Measurements from ENCODE around the gene MRPL55.

DNA sequence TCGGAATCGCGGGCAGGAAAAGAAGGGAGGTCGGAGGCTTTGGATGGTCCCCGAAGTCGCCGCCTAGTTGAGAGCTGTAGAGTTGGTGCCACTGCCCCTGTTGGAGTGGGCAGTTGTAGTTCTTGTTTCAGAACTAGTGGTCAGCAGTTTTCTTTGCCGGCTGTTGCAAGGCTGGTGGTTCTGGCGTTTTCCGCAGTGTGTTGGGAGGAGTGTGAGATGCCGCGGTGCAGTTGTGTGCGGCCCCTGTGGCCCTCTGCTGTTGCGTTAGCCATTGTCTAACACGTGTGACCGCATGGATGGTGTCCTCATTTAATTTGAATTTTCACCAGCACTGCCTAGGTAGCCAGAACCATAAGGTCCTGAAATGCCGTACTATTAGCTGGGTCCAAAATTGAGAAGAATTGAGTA, 25.2 kb downstream of the MRPL55 start:
- TF ChIP-seq, protein P1, sequence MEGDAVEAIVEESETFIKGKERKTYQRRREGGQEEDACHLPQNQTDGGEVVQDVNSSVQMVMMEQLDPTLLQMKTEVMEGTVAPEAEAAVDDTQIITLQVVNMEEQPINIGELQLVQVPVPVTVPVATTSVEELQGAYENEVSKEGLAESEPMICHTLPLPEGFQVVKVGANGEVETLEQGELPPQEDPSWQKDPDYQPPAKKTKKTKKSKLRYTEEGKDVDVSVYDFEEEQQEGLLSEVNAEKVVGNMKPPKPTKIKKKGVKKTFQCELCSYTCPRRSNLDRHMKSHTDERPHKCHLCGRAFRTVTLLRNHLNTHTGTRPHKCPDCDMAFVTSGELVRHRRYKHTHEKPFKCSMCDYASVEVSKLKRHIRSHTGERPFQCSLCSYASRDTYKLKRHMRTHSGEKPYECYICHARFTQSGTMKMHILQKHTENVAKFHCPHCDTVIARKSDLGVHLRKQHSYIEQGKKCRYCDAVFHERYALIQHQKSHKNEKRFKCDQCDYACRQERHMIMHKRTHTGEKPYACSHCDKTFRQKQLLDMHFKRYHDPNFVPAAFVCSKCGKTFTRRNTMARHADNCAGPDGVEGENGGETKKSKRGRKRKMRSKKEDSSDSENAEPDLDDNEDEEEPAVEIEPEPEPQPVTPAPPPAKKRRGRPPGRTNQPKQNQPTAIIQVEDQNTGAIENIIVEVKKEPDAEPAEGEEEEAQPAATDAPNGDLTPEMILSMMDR (IDR thresholded peaks at IDR 0.05): peak; percentile 4
- TF ChIP-seq EZH2 (IDR thresholded peaks at IDR 0.05) (no peak), EZH2phosphoT487 (IDR thresholded peaks at IDR 0.05) (no peak)
